Cardiac ventricle fibroblast (primary cell): ENCODE measurements around the gene DOK3. TPM values are rescaled to one million over a fixed set of nuclear protein-coding genes. Genes with fewer than 3 reads are reported as not detected.

ENCODE experiments used
- total RNA-seq: library from RNA; depleted of rRNA; stranded (reverse); fragments of >200 nt; gene quantifications from 2 replicates; pipeline ENCODE4 v1.2.3, GENCODE V29; 2015

Gene DOK3, protein sequence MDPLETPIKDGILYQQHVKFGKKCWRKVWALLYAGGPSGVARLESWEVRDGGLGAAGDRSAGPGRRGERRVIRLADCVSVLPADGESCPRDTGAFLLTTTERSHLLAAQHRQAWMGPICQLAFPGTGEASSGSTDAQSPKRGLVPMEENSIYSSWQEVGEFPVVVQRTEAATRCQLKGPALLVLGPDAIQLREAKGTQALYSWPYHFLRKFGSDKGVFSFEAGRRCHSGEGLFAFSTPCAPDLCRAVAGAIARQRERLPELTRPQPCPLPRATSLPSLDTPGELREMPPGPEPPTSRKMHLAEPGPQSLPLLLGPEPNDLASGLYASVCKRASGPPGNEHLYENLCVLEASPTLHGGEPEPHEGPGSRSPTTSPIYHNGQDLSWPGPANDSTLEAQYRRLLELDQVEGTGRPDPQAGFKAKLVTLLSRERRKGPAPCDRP
- 0.44 and 2.1 TPM in 2 replicates for total RNA-seq

DNA sequence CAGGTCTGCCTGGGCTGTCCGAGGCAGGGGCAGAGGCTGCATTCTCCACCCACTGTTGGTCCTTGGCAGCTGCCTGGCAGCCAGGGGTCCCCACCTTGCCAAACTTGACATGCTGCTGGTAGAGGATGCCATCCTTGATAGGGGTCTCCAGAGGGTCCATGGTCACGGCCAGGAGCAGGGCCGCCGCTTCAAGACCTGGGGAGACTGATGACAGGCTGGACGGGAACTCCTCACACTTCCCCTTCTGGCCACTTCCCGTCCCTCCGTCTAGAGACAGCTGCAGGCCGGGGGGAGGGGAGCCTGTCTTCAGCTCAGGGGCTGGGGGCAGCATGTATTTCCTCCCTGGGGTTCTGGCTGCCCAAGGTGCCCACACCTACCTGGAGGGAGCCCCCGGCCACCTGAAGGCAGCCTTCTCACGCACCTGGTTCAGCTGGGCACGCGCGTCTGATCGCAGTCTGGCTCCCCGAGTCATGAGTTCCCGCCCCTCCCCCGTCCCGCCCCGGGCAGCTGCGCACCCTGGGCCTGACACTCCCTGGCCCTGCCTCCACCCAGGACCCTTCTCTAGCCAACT, at the start of gene DOK3:
Gene DOK3, minus strand, starts transcription at position 446 of the 571 bp plus-strand sequence. Its CDS starts 286 bp downstream, at position 160.

DNA sequence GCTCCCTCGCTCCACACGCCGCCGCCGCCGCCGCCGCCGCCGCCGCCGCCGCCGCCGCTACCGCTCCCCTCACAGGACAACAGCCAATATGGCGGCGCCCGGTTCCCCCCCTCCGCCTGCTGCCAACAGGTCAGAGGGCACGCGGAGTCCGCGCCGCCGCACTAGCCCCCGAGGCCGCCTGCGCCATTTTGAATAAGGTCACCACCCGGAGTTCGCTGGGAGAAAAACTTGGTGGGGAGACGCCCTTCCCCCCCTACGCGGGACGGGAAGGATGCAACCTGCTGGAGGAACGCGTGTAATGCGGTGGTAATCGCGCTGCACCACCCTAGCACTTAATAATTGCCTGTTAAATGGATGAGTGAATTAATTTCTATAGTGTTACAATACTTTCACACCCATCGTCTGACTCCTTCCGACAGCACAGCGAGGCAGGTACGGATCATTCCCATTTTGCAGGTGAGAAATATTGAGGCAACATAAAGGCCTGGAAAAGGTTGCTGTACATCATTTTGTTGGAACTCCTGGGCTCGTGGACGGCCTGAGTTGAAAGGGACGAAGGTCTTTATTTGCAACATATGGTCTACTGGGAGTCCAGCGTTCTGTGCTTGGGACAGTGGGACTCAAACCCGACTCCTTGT, 45.0 kb upstream of the DOK3 start, which contains the start of gene FAM193B:
Gene FAM193B, minus strand, starts transcription at position 90 of the 638 bp plus-strand sequence. CDS start 105 bp downstream, outside the sequence.

GRCh38 chr5:177516601-177517568, 7.3 kb upstream of the DOK3 start, which contains the start of gene DDX41:
TSS of gene DDX41 (minus strand) at chr5:177516961. CDS start at chr5:177516945, 16 bp downstream.

GRCh38 chr5:177497292-177498012, 12.2 kb downstream of the DOK3 start, which contains the start of gene PDLIM7:
TSS of gene PDLIM7 (minus strand) at chr5:177497604. CDS start at chr5:177496512, 1,092 bp downstream.

DNA sequence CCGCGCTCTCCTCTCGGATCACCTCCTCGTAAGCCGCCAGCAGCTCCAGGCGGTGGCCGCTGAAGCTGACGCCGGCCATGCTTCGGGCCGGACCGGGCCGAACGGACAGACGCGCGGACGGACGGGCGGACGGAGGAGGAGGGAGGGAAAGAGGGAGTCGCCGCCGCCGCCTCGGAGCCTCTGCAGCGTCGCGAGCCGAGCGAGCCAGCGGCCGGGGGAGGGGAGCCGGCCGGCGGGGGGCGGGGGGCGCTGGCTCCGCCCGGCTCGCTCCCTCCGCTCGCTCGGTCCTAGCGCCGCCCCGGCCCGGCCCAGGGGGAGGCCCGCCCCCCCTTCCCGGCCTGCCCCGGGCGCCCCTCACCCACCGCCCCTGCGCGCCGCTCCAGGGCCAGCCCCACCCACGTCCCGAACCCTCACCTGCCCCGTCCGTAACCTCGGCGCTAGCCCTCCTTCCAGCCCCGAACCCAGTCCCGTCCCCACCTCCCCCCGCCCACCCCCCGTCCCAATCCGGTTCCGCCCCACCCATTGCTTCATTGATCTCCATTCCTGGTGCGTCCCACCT, 36.1 kb downstream of the DOK3 start, which contains the start of gene DBN1:
Gene DBN1, minus strand, starts transcription at position 192 of the 559 bp plus-strand sequence. Its CDS starts 113 bp downstream, at position 79.

Other genes with a start within 250 kb of the DOK3 start
- gene RAB24, start 206.1 kb downstream of the DOK3 start, total RNA-seq = 44.0 and 47.7 TPM in 2 replicates
- 57.3 and 63.5 TPM in 2 replicates for gene PRELID1, start 206.0 kb downstream of the DOK3 start, total RNA-seq
- gene MXD3, start 197.9 kb downstream of the DOK3 start, total RNA-seq = 10.5 and 16.7 TPM in 2 replicates
- gene LMAN2, start 158.2 kb downstream of the DOK3 start, total RNA-seq = 302 and 370 TPM in 2 replicates
- 9.9 and 34.2 TPM in 2 replicates for gene RGS14, start 151.9 kb downstream of the DOK3 start, total RNA-seq
- not detected in 2 replicates for gene SLC34A1, start 125.4 kb downstream of the DOK3 start, total RNA-seq
- not detected in 2 replicates for gene PFN3, start 109.2 kb downstream of the DOK3 start, total RNA-seq
- gene F12, start 100.3 kb downstream of the DOK3 start, total RNA-seq = 0.44 and 0.49 TPM in 2 replicates
- gene GRK6, start 83.2 kb downstream of the DOK3 start, total RNA-seq = 9.5 and 14.7 TPM in 2 replicates
- 26.0 and 30.6 TPM in 2 replicates for gene PRR7, start 63.0 kb downstream of the DOK3 start, total RNA-seq
- 86.3 and 93.7 TPM in 2 replicates for gene DBN1, start 36.2 kb downstream of the DOK3 start, total RNA-seq
- 96.1 and 124 TPM in 2 replicates for gene PDLIM7, start 12.2 kb downstream of the DOK3 start, total RNA-seq
- gene DDX41, start 7.1 kb upstream of the DOK3 start, total RNA-seq = 113 and 114 TPM in 2 replicates
- 31.7 and 33.3 TPM in 2 replicates for gene FAM193B, start 44.7 kb upstream of the DOK3 start, total RNA-seq
- gene TMED9, start 82.4 kb upstream of the DOK3 start, total RNA-seq = 191 and 212 TPM in 2 replicates
- gene B4GALT7, start 90.3 kb upstream of the DOK3 start, total RNA-seq = 26.5 and 30.3 TPM in 2 replicates